Subcutaneous abdominal adipose tissue (tissue), 5 donors: ENCODE data around the gene SDK2.
A peak's percentile ranks its signal among the peaks of the same experiment; 100 is the strongest.

ENCODE experiments used
- H3K27ac ChIP-seq: one replicate; pipeline ENCODE4 v1.7.0; 2013; ENCODE audit warnings: low read depth, mild to moderate bottlenecking, inconsistent platforms, low read length, moderate library complexity
- H3K27me3 ChIP-seq, 5 donors: one replicate each; pipeline ENCODE4 v1.7.0; 2013; ENCODE audit warnings: low read length in 5 of 5, inconsistent platforms in 1 of 5; ENCODE audit not compliant: control insufficient read depth in 5 of 5, insufficient read depth in 4 of 5
- H3K36me3 ChIP-seq, 5 donors: one replicate each; pipeline ENCODE4 v1.7.0; 2013; ENCODE audit warnings: low read length in 5 of 5; ENCODE audit not compliant: control insufficient read depth in 5 of 5, insufficient read depth in 5 of 5
- H3K4me1 ChIP-seq, 5 donors: one replicate each; pipeline ENCODE4 v1.7.0; 2013; ENCODE audit warnings: low read length in 5 of 5, mild to moderate bottlenecking in 3 of 5, moderate library complexity in 1 of 5; ENCODE audit not compliant: control insufficient read depth in 5 of 5, insufficient read depth in 5 of 5
- H3K4me3 ChIP-seq, 5 donors: one replicate each; pipeline ENCODE4 v1.7.0; 2013; ENCODE audit warnings: low read length in 5 of 5, low read depth in 1 of 5
- H3K9ac ChIP-seq, 5 donors: one replicate each; pipeline ENCODE4 v1.7.0; 2013; ENCODE audit warnings: low read length in 5 of 5, mild to moderate bottlenecking in 4 of 5, moderate library complexity in 3 of 5
- H3K9me3 ChIP-seq, 5 donors: one replicate each; pipeline ENCODE4 v1.7.0; 2013; ENCODE audit warnings: low read length in 5 of 5; ENCODE audit not compliant: control insufficient read depth in 5 of 5
- donor health status: healthy.
- donor health status: healthy.
- donor health status: healthy.
- donor health status: healthy.
- donor health status: healthy.

SDK2 gene

GRCh38 chr17:73325527-73325842 is 318.8 kb downstream of the SDK2 start:
- Histone ChIP-seq H3K4me3 (peak overlapping the region in 1 of 5 donors; percentile 17), H3K27me3 (no peaks in the 10 kb centered on the region), H3K9me3 (peaks cover 0 to 5% (median 0%) of the 10 kb centered on the region in 5 donors), H3K4me1 (peaks cover 6 to 34% (median 25%) of the 10 kb centered on the region in 5 donors), H3K36me3 (no peaks in the 10 kb centered on the region), H3K9ac (peak overlapping the region in 1 of 5 donors; percentile 57), H3K27ac (peak overlapping the region; percentile 89)

- Histone ChIP-seq H3K27me3 (no peaks in the 10 kb centered on the region), H3K4me3 (peak overlapping the region in 4 of 5 donors; percentile 1 to 29 (median 16)), H3K9me3 (peaks cover 0 to 5% (median 0%) of the 10 kb centered on the region in 5 donors), H3K27ac (peak overlapping the region; percentile 89), H3K9ac (peak overlapping the region in 3 of 5 donors; percentile 37 to 57 (median 48)), H3K4me1 (peaks cover 6 to 34% (median 25%) of the 10 kb centered on the region in 5 donors), H3K36me3 (no peaks in the 10 kb centered on the region)
Measured at GRCh38 chr17:73324711-73325526, 319.3 kb downstream of the SDK2 start.

- Histone ChIP-seq H3K4me1 (peaks cover 6 to 34% (median 25%) of the 10 kb centered on the region in 5 donors), H3K36me3 (no peaks in the 10 kb centered on the region), H3K9ac (peak overlapping the region in 2 of 5 donors; percentile 48 to 57), H3K9me3 (peaks cover 0 to 5% (median 0%) of the 10 kb centered on the region in 5 donors), H3K27ac (peak overlapping the region; percentile 89), H3K27me3 (no peaks in the 10 kb centered on the region), H3K4me3 (peak overlapping the region in 4 of 5 donors; percentile 1 to 36 (median 23))
Measured at GRCh38 chr17:73324160-73324475, 320.1 kb downstream of the SDK2 start.

GRCh38 chr17:73323409-73324159 is 320.7 kb downstream of the SDK2 start:
- no peaks in the 10 kb centered on the region for H3K36me3 ChIP-seq
- peaks cover 0 to 5% (median 0%) of the 10 kb centered on the region in 5 donors for H3K9me3 ChIP-seq
- peaks cover 6 to 34% (median 25%) of the 10 kb centered on the region in 5 donors for H3K4me1 ChIP-seq
- no peak overlapping the region for H3K9ac ChIP-seq
- H3K27ac ChIP-seq = peak overlapping the region; percentile 89
- no peaks in the 10 kb centered on the region for H3K27me3 ChIP-seq
- H3K4me3 ChIP-seq = peak overlapping the region in 2 of 5 donors; percentile 17 to 36

- Histone ChIP-seq H3K36me3 (no peaks in the 10 kb centered on the region), H3K9me3 (peaks cover 0 to 5% (median 0%) of the 10 kb centered on the region in 5 donors), H3K27me3 (peaks cover 0 to 3% (median 0%) of the 10 kb centered on the region in 5 donors), H3K9ac (no peak overlapping the region), H3K4me1 (peaks cover 13 to 52% (median 42%) of the 10 kb centered on the region in 5 donors), H3K4me3 (no peak overlapping the region), H3K27ac (no peak overlapping the region)
Measured at GRCh38 chr17:73320601-73321264, 323.5 kb downstream of the SDK2 start.

GRCh38 chr17:73319766-73320165 is 324.5 kb downstream of the SDK2 start:
- Histone ChIP-seq H3K27me3 (peaks cover 0 to 3% (median 0%) of the 10 kb centered on the region in 5 donors), H3K9ac (no peak overlapping the region), H3K4me1 (peaks cover 11 to 43% (median 37%) of the 10 kb centered on the region in 5 donors), H3K36me3 (no peaks in the 10 kb centered on the region), H3K4me3 (no peak overlapping the region), H3K9me3 (peaks cover 0 to 5% (median 0%) of the 10 kb centered on the region in 5 donors), H3K27ac (no peak overlapping the region)

GRCh38 chr17:73318836-73319235 is 325.4 kb downstream of the SDK2 start:
- Histone ChIP-seq H3K27ac (no peak overlapping the region), H3K9me3 (peaks cover 0 to 5% (median 0%) of the 10 kb centered on the region in 5 donors), H3K4me1 (peaks cover 8 to 34% (median 28%) of the 10 kb centered on the region in 5 donors), H3K4me3 (no peak overlapping the region), H3K36me3 (no peaks in the 10 kb centered on the region), H3K9ac (no peak overlapping the region), H3K27me3 (peaks cover 0 to 3% (median 0%) of the 10 kb centered on the region in 5 donors)

- Histone ChIP-seq H3K36me3 (no peaks in the 10 kb centered on the region), H3K27ac (peak overlapping the region; percentile 66), H3K27me3 (peaks cover 0 to 3% (median 0%) of the 10 kb centered on the region in 5 donors), H3K4me1 (peaks cover 8 to 30% (median 23%) of the 10 kb centered on the region in 5 donors), H3K9me3 (peaks cover 0 to 5% (median 0%) of the 10 kb centered on the region in 5 donors), H3K9ac (peak overlapping the region in 1 of 5 donors; percentile 79), H3K4me3 (no peak overlapping the region)
Measured at GRCh38 chr17:73318427-73318813, 325.8 kb downstream of the SDK2 start.

GRCh38 chr17:73317513-73318426 is 326.5 kb downstream of the SDK2 start:
- peaks cover 0 to 4% (median 0%) of the 10 kb centered on the region in 5 donors for H3K9me3 ChIP-seq
- H3K4me1 ChIP-seq = peaks cover 8 to 27% (median 21%) of the 10 kb centered on the region in 5 donors
- H3K9ac ChIP-seq = peak overlapping the region in 4 of 5 donors; percentile 17 to 79 (median 56)
- no peaks in the 10 kb centered on the region for H3K36me3 ChIP-seq
- peaks cover 0 to 3% (median 0%) of the 10 kb centered on the region in 5 donors for H3K27me3 ChIP-seq
- peak overlapping the region in 1 of 5 donors; percentile 32 for H3K4me3 ChIP-seq
- H3K27ac ChIP-seq = peak overlapping the region; percentile 66
